22Rv1 (cell line): ENCODE measurements around the gene OR10A3.

Source experiments
- H3K27ac ChIP-seq: fragments of 450-650 bp; 2 replicates; pipeline ENCODE4 v1.5.1; 2017
- CTCF ChIP-seq: fragments of 450-650 bp; IDR thresholded peaks from 2 replicates; pipeline ENCODE4 v1.5.1; 2017; ENCODE audit warnings: mild to moderate bottlenecking
- ZFX ChIP-seq: fragments of 450-650 bp; IDR thresholded peaks from 2 replicates; pipeline ENCODE4 v1.6.1; 2017; ENCODE audit warnings: antibody characterized with exemption, borderline replicate concordance

Gene OR10A3

GRCh38 chr11:7965386-7965785 lies 23.9 kb upstream of the OR10A3 start, which contains the start of gene NLRP10:
NLRP10 (minus strand) TSS chr11:7965447; CDS start chr11:7963495, 1,952 bp downstream.
- H3K27ac ChIP-seq: no peak within 1 kb of the TSS
- TF ChIP-seq CTCF: no peak
- TF ChIP-seq ZFX: no peak

GRCh38 chr11:7964873-7965272 lies 23.4 kb upstream of the OR10A3 start:
- TF ChIP-seq CTCF (no peak), ZFX (no peak)
- no peak overlapping the region for H3K27ac ChIP-seq

- H3K27ac ChIP-seq: no peak overlapping the region
Measured at GRCh38 chr11:7964261-7964660, 22.8 kb upstream of the OR10A3 start.

GRCh38 chr11:7955191-7955590 lies 13.7 kb upstream of the OR10A3 start:
- no peak for TF ChIP-seq ZFX
- no peak for TF ChIP-seq CTCF

More at GRCh38 chr11:7964261-7964660, 22.8 kb upstream of the OR10A3 start:
- no peak for TF ChIP-seq ZFX
- no peak for TF ChIP-seq CTCF

GRCh38 chr11:7949934-7950333 lies 8.4 kb upstream of the OR10A3 start:
- H3K27ac ChIP-seq: no peak overlapping the region

More at GRCh38 chr11:7955191-7955590, 13.7 kb upstream of the OR10A3 start:
- no peak overlapping the region for H3K27ac ChIP-seq

GRCh38 chr11:7944123-7944522 lies 2.6 kb upstream of the OR10A3 start:
- TF ChIP-seq ZFX (no peak), CTCF (no peak)
- no peak overlapping the region for H3K27ac ChIP-seq

More at GRCh38 chr11:7949934-7950333, 8.4 kb upstream of the OR10A3 start:
- no peak for TF ChIP-seq CTCF

GRCh38 chr11:7941146-7941545 lies 362 bp downstream of the OR10A3 start:
- TF ChIP-seq CTCF (no peak), ZFX (no peak)
- no peak overlapping the region for H3K27ac ChIP-seq
